Measurements from ENCODE around the gene LARGE1.

DNA sequence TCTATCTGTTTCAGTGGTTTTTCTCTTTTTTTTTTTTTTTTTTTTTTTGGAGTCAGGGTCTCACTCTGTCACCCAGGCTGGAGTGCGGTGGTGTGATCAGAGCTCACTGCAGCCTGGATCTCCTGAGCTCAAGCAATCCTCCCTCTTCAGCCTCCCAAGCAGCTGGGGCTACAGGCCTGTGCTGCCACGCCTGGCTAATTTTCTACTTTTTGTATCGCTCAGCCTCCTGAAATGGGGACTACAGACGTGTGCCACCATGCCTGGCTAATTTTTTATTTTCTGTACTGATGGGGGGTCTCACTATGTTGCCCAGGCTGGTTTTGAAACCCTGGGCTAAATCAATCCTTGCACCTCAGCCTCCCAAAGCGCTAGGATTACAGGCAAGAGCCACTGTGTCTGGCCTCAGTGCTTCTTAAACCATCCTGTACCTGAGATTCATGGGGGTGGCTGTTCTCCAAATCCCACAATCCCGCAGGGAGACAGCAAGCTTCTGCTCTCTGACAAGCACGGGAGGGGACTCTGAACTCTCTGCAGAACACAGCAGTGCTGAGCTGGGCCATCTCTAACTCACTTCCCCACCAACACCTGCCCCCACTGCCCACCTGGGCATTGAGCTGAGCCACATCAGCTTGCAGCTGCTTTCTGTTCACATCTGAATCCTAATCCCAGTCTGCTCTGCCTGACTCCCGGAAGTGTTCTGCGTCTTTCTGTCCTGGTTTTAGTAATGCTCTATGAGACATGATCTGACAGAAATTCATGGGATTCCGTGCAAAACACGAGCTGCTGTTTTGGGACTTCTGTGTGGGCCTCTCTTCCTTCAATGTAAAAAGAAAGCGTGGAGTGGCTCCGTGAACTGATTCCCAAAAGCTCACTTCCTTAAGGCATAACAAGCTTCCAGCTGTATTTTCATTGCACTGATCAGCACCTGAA is 400.0 kb downstream of the LARGE1 start:
- TF ChIP-seq, protein P1, sequence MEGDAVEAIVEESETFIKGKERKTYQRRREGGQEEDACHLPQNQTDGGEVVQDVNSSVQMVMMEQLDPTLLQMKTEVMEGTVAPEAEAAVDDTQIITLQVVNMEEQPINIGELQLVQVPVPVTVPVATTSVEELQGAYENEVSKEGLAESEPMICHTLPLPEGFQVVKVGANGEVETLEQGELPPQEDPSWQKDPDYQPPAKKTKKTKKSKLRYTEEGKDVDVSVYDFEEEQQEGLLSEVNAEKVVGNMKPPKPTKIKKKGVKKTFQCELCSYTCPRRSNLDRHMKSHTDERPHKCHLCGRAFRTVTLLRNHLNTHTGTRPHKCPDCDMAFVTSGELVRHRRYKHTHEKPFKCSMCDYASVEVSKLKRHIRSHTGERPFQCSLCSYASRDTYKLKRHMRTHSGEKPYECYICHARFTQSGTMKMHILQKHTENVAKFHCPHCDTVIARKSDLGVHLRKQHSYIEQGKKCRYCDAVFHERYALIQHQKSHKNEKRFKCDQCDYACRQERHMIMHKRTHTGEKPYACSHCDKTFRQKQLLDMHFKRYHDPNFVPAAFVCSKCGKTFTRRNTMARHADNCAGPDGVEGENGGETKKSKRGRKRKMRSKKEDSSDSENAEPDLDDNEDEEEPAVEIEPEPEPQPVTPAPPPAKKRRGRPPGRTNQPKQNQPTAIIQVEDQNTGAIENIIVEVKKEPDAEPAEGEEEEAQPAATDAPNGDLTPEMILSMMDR (IDR thresholded peaks at IDR 0.05; ENCODE audit: poor library complexity), result no peak
- TF ChIP-seq EZH2 (IDR thresholded peaks at IDR 0.05; ENCODE audit: borderline replicate concordance) (no peak), EZH2phosphoT487 (IDR thresholded peaks at IDR 0.05; ENCODE audit: low read depth, severe bottlenecking, unreplicated experiment) (no peak)

Measured in hepatocyte (in vitro differentiated cells).